ENCODE data around the gene COPA.

The COPA gene

DNA sequence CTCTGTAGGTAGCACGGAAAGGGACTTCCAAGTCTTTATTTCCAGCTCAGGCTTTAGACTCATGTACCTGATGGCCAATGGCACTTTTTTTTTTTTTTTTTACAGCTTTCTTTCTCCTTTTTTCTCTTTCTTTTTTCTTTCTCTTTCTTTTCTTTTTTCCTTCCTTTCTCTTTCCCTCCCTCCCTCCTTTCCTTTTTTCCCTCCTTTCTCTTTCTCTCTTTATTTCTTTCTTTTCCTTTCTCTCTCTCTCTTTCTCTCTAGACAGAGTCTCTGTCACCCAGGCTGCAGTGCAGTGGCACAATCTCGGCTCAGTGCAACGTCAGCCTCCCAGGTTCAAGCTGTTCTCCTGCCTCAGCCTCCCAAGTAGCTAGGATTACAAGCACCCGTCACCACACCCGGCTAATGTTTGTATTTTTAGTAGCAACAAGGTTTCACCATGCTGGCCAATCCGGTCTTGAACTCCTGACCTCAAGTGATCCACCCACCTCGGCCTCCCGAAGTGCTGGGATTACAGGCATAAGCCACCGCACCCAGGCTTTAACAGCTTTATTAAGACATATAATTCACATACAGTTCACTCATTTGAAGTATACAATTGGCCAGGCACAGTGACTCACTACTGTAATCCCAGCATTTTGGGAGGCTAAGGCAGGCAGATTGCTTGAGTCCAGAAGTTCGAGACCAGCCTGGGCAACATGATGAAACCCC lies 75.6 kb downstream of the COPA start:
- DNase-seq (ENCODE audit: low read depth, low spot score): no peak
- Histone ChIP-seq H3K9me3 (ENCODE audit: insufficient read depth, low read length) (no peaks in the 10 kb centered on the region), H3K4me1 (ENCODE audit: insufficient read depth, insufficient read length) (no peaks in the 10 kb centered on the region), H3K27me3 (ENCODE audit: insufficient read depth, insufficient read length) (no peaks in the 10 kb centered on the region), H3K4me3 (ENCODE audit: insufficient read length, low read depth) (no peak overlapping the region), H3K9ac (ENCODE audit: insufficient read length, low read depth) (no peak overlapping the region), H3K36me3 (ENCODE audit: insufficient read depth, insufficient read length, low read length) (no peaks in the 10 kb centered on the region)
- TF ChIP-seq ZNF274 (IDR thresholded peaks at IDR 0.05; ENCODE audit: low read depth, low read length): no peak
- no peak for TF ChIP-seq YY1 (IDR thresholded peaks at IDR 0.05; ENCODE audit: insufficient read depth, insufficient read length)
- no peak for TF ChIP-seq SUZ12 (IDR thresholded peaks at IDR 0.05; ENCODE audit: extremely low read depth, insufficient read depth, insufficient read length)

DNA sequence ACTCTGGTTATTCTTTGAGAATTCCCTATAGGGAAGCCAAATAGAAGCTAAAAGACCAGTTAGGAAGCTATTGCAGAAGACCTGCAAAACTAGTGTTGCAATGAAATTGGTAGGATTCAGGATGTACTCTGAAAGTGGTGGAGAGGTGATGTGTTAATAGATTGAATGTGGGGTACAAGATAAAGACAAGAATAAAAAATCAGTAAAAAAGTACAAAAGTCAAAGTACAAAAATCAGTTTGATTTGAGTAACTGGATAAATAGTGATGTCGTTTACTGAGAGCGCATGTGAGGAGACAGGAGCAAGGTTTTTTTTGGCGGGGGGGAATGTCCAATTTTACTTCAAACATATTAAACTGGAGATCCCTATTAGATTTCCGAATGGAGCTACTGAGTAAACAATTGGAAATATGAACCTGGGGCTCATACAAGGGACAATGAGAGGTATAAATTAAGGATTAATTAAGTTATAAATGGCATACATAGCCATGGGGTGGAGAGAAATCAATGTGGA lies 78.2 kb downstream of the COPA start:
- no peaks in the 10 kb centered on the region for H3K9me3 ChIP-seq (ENCODE audit: insufficient read depth, low read length)
- H3K4me3 ChIP-seq (ENCODE audit: insufficient read length, low read depth): no peak overlapping the region
- no peak overlapping the region for H3K9ac ChIP-seq (ENCODE audit: insufficient read length, low read depth)
- TF ChIP-seq ZNF274 (IDR thresholded peaks at IDR 0.05; ENCODE audit: low read depth, low read length): no peak
- TF ChIP-seq SUZ12 (IDR thresholded peaks at IDR 0.05; ENCODE audit: extremely low read depth, insufficient read depth, insufficient read length): no peak
- H3K27me3 ChIP-seq (ENCODE audit: insufficient read depth, insufficient read length): no peaks in the 10 kb centered on the region
- H3K4me1 ChIP-seq (ENCODE audit: insufficient read depth, insufficient read length): no peaks in the 10 kb centered on the region
- DNase-seq (ENCODE audit: low read depth, low spot score): no peak
- H3K36me3 ChIP-seq (ENCODE audit: insufficient read depth, insufficient read length, low read length): no peaks in the 10 kb centered on the region

DNA sequence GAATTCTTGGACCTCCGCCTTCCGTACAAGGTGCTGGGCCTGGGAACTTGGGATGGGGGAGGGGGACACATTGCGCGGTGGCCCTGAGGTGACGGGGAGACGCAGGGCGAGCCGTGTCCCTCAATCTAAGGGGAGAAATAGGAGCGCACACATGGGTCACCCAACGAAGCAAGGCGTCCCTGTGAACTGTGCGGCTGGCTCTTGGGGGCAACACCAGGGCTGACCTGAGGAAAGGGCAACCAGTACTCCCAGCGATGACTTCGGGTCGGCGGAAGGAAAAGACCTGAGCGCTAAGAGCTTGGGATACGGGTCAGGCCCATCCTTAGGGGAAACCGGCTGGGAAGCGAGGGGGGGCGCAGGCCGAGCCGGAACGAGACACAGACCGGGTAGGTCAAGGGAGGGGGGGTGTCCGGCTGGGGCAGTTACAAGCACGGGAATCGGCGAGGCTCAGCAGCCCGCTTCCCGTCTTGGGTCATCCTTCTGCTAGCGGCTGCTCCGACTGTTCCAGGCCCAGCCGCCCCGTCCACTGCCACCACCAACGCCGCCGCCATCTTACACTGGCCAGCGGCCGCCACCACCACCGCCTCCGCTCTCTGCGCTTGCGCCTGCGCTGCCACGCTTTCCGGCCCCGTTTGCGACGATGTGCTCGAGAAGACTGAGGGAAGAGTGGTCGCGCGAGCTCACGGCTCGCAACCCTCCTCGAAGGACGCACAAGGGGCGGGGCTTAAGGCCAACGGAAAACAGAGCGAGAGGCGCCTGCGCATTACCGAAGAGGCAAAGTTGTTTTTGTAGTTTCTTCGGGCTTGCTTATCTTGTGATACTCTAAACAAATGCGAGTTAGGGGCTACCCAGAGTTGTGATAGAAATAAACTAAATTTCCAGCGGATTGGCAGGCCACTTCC lies 80.9 kb downstream of the COPA start, which contains the start of gene DCAF8:
DCAF8 (minus strand) TSS at position 657 of the 902 bp plus-strand sequence. CDS start 18,541 bp downstream, outside the sequence.
- peak; percentile 88 for TF ChIP-seq YY1 (IDR thresholded peaks at IDR 0.05; ENCODE audit: insufficient read depth, insufficient read length)
- no peak for TF ChIP-seq ZNF274 (IDR thresholded peaks at IDR 0.05; ENCODE audit: low read depth, low read length)
- no peak for TF ChIP-seq SUZ12 (IDR thresholded peaks at IDR 0.05; ENCODE audit: extremely low read depth, insufficient read depth, insufficient read length)
- Histone ChIP-seq H3K27me3 (ENCODE audit: insufficient read depth, insufficient read length) (no peaks in the 10 kb centered on the region), H3K9ac (ENCODE audit: insufficient read length, low read depth) (peak within 1 kb of the TSS; percentile 98), H3K9me3 (ENCODE audit: insufficient read depth, low read length) (no peaks in the 10 kb centered on the region), H3K36me3 (ENCODE audit: insufficient read depth, insufficient read length, low read length) (peaks cover 20% of the 10 kb centered on the region), H3K4me1 (ENCODE audit: insufficient read depth, insufficient read length) (peaks cover 4% of the 10 kb centered on the region), H3K4me3 (ENCODE audit: insufficient read length, low read depth) (peak within 1 kb of the TSS; percentile 93)
- DNase-seq (ENCODE audit: low read depth, low spot score): peak; percentile 99

DNA sequence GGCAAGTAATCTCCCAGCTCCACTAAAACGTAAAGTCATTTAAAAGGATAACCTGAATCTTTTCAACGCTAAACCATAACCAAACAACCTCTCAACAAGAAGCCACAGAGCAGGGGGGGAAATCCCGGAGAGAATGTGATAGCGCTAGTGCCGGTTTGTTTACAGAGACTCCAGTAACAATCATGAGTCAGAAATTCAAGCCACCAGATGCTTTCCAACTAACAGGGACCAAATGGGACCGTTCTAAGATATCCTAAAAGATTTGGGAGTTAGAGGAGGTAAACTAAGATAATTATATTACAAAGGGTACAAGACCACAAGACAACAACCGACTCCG lies 81.5 kb downstream of the COPA start:
- TF ChIP-seq SUZ12 (IDR thresholded peaks at IDR 0.05; ENCODE audit: extremely low read depth, insufficient read depth, insufficient read length) (no peak), YY1 (IDR thresholded peaks at IDR 0.05; ENCODE audit: insufficient read depth, insufficient read length) (no peak), ZNF274 (IDR thresholded peaks at IDR 0.05; ENCODE audit: low read depth, low read length) (no peak)
- Histone ChIP-seq H3K4me1 (ENCODE audit: insufficient read depth, insufficient read length) (peaks cover 4% of the 10 kb centered on the region), H3K9ac (ENCODE audit: insufficient read length, low read depth) (peak overlapping the region; percentile 98), H3K27me3 (ENCODE audit: insufficient read depth, insufficient read length) (no peaks in the 10 kb centered on the region), H3K36me3 (ENCODE audit: insufficient read depth, insufficient read length, low read length) (peaks cover 23% of the 10 kb centered on the region), H3K9me3 (ENCODE audit: insufficient read depth, low read length) (no peaks in the 10 kb centered on the region), H3K4me3 (ENCODE audit: insufficient read length, low read depth) (peak overlapping the region; percentile 93)
- DNase-seq (ENCODE audit: low read depth, low spot score): no peak

DNA sequence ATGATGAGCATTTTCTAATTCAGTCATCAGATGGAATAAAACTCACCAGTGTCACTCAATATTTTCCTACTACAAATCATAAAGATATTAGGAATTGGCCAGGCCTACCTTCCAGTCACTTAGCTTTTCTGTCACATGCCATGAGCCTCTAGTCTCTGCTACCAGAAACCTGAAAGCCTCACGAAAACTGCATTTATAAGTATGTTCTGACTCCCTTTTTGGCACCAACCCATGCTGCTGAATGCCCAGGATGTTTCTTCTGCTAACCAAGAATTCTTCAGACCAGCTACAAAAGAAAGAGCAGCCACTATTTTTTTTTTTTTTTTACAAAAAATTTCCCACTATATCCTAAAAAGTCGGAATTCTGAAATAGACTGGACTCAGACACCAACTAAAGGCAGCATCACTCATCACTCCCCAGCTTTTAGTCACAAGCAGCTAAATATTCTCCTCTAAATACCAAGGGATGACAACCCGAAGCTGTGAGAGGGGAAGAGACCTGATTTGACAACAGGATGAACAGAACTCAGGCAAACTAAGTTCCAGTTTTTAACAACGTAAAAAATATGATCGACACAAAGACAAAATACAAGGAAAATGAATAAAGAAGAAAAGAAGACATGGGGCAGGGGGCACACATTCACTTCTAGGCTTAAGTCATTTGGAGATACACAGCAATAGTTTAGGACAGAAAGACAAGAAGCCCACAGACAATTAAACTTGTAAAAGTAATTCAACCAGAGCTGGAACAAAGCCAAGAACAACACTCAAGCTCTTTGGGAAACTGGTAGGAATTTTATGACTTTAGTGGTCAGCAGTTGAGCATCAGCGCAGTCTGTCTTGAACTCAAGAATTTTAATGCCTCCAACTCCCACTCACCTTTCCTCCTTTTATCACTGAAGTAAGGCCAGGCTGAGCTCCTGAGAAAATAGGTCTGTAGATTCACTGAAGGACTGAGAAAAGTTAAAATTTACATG lies 82.4 kb downstream of the COPA start:
- H3K9me3 ChIP-seq (ENCODE audit: insufficient read depth, low read length): no peaks in the 10 kb centered on the region

DNA sequence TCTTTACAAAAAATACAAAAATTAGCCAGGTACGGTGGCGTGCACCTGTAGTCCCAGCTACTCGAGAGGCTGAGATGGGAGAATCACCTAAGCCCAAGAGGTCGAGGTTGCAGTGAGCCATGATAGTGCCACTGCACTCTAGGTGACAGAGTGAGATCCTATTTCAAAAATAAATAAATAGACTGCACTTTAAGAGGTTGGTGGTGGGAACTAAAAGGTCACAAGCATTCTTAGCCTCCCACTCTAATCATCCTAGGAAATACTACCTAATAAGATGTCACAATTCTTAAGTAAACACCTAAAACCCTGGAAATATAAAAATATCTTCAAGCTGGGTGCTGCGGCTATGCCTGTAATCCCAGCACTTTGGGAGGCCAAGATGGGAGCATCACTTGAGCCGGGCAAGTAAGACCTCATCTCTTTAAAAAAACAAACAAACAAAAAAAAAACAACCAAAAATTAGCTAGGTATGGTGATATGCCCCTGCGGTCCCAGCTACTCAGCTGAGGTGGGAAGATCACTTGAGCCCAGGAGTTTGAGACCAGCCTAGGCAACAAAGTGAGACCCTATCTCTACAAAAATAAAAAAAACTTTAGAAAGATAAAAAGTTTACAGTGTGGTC lies 84.8 kb downstream of the COPA start:
- Histone ChIP-seq H3K4me1 (ENCODE audit: insufficient read depth, insufficient read length) (peaks cover 4% of the 10 kb centered on the region), H3K9me3 (ENCODE audit: insufficient read depth, low read length) (no peaks in the 10 kb centered on the region), H3K27me3 (ENCODE audit: insufficient read depth, insufficient read length) (no peaks in the 10 kb centered on the region), H3K9ac (ENCODE audit: insufficient read length, low read depth) (no peak overlapping the region), H3K4me3 (ENCODE audit: insufficient read length, low read depth) (no peak overlapping the region), H3K36me3 (ENCODE audit: insufficient read depth, insufficient read length, low read length) (peaks cover 34% of the 10 kb centered on the region)
- TF ChIP-seq YY1 (IDR thresholded peaks at IDR 0.05; ENCODE audit: insufficient read depth, insufficient read length) (no peak), SUZ12 (IDR thresholded peaks at IDR 0.05; ENCODE audit: extremely low read depth, insufficient read depth, insufficient read length) (no peak), ZNF274 (IDR thresholded peaks at IDR 0.05; ENCODE audit: low read depth, low read length) (no peak)
- DNase-seq (ENCODE audit: low read depth, low spot score): no peak

More for the DNA sequence above, 82.4 kb downstream of the COPA start:
- Histone ChIP-seq H3K4me3 (ENCODE audit: insufficient read length, low read depth) (peak overlapping the region; percentile 93), H3K4me1 (ENCODE audit: insufficient read depth, insufficient read length) (peaks cover 4% of the 10 kb centered on the region), H3K36me3 (ENCODE audit: insufficient read depth, insufficient read length, low read length) (peaks cover 24% of the 10 kb centered on the region), H3K9ac (ENCODE audit: insufficient read length, low read depth) (peak overlapping the region; percentile 98), H3K27me3 (ENCODE audit: insufficient read depth, insufficient read length) (no peaks in the 10 kb centered on the region)
- TF ChIP-seq ZNF274 (IDR thresholded peaks at IDR 0.05; ENCODE audit: low read depth, low read length) (no peak), SUZ12 (IDR thresholded peaks at IDR 0.05; ENCODE audit: extremely low read depth, insufficient read depth, insufficient read length) (no peak), YY1 (IDR thresholded peaks at IDR 0.05; ENCODE audit: insufficient read depth, insufficient read length) (no peak)
- no peak for DNase-seq (ENCODE audit: low read depth, low spot score)
